Measurements from ENCODE around the gene SLC4A4.

The SLC4A4 gene

DNA sequence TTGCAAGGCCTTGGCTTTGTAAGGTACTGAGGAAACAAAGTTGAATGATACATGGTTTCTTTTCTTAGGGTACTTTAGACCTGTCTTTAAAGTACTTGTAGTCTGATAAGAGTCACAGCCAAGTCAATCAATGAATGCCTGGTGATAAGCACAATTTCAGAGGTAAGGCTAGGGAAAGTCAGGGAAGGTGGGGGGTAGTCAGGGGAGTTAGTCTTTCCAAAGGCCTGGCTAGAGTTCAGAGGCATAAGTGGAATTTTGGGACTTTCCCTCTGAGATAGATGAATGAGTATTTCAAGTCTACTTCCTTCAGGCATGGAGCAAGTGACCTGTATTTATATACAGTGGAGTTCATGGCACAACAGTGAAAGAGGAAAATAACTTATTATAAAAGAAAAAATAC, 78.3 kb downstream of the SLC4A4 start:
- no peak for DNase-seq

DNA sequence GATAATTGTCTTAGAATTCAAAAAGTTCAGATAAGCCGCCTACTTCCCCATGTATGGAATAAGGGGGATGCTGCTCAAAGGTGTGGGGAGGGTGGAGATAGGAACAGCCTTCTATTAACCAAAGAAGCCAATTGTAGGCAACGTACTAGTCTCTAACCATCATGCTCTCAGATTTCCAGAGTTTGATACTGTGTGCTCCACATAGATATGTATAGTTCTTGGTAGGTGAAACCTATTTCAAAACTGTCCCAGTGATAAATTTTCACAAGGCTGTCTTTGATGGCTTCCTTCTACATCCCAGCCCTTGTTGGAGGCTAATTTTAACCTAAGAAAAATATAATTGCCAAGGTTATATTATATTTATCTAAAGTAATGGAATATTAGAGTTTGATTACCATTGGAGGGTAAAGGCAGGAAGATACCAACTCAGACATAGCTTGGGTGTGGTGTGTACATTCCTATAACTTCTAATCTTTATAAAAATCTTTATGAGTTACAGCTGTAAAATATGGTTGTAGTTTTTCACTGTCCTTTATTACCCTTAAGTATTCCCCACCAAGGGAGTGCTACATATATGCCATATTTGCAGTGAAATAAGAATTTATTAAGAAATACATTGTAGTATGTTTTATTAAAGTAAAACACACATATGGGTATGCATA, 87.7 kb downstream of the SLC4A4 start:
- no peak for DNase-seq

DNA sequence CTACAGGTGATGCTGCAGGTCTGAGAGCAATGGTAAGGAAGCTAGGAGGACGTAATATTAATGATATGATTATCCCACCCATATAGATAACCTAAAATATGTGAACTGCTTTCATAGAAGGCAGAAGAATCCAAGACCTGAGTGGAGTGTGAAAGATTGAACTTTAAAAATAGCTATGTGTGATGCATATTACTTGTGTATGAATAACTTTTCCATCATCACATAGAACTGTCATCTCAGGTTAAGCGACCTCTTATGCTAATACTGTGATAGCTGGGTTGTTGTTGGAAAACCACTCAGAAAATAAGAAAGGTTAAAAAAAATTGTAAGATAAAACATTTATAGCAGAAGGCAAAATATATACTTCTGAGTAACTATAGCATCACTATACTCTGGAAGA, 90.3 kb downstream of the SLC4A4 start:
- no peak for DNase-seq

DNA sequence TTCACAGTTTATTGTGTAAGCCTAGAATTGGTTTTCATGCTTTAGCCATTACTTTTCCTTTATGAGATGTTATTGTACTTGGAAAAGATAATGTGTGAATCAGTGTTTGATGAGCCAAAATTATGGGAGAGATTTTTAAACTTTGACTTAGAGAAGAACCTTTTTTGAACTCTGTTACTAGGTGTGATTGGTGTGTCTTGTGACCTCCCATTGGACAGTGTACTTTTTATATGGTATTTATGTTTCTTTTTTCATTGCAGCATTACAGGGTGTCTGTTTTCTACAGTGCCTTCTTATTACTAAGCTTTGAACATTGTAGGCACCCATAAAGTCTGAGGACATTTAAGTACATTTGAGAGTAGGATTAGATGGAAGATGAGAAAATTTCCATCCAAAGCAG, 91.1 kb downstream of the SLC4A4 start:
- DNase-seq = no peak

DNA sequence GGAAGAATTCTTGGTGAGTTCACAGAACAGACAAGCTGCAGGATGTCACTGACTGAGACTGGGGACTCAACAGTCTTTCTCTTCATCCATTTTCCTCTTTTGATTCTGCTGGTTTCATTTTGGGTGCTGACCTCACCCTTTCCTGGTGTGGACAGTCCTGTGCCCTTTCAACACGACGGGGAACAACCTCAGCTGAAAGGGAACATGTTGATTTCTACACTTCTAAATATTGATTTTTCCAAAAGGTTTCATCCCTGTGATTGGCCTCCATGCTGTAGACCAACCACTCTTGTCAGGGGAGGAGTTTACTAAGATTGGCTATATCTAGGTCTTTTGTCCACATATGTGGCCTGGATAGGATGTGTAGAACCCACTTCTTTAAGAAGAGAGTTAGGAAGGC, 91.8 kb downstream of the SLC4A4 start:
- DNase-seq = no peak

DNA sequence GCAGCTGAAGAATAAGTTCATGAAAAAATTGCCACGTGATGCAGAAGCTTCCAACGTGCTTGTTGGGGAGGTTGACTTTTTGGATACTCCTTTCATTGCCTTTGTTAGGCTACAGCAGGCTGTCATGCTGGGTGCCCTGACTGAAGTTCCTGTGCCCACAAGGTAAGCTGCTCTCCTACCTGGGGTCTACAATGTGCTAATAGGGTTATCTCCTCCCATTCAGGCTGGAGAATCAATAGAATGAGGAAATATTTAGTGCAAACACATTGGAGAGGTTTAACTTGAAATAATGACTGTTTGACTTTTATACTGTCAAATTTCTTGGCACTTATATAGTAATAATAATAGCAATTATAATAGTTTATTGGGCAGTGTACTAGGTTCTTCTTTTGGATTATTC, 101.8 kb downstream of the SLC4A4 start:
- DNase-seq = no peak

DNA sequence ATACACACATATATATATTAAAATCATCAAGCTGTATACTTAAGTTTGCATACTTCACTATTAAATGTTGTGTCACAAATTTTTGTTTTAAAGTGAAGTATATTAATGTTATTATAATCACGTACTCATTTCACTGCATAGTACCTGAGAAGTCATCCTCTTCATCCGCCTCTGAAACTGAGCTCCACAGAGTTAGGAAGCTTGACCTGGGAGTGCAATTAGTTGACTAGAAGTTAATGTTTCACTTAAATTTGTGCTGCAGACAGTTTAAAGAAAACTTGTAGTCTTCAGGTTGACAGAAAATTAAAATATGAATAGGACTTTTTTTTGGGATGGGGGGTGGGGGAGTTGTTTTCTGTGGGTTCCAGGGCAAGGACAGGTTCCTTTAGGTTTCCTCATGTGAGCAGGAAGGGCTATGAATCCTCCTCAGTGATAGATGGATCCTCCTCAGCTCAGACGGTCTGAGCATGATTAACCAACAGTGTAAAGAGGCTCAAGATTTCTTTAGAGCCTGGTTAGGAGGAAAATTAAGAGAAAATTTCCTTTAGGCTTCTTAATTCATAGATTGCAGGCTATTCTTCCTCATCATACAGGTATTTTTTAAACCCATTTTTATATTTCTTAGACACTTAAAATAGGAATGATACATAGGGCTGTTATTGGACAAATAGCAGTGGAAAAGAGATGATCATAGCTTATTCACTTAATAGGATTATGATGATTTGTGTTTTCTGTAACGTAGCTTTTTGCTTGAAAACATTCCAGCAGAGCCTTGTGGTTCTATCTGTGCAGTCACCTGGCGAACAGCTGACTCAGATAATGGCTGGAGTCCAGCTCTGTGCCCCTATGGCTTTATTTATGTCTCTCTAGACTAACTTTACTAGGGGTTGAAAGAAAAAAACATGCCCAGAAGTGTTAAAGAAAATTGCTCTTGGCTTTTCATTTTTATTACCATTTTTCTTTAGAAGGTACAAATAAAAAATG, 102.7 kb downstream of the SLC4A4 start:
- no peak for DNase-seq

DNA sequence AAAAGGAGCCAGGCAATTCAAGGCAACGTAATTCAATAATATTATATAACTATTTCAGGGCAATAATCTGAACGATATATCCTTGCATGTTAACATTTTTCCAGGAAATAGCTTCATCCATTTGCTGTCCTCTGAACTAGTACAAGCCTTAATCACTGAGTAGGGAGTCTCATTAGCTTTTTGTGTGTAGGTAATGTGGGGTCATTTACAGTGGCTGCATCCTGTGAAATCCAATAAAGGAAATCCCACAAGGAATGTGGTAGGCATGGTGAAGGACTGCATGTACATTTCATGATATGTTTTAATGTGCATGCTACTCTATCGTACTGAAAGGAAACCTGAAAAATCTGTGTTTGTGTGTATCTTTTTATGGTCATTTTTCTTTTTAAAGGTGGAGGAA, 103.5 kb downstream of the SLC4A4 start:
- no peak for DNase-seq

DNA sequence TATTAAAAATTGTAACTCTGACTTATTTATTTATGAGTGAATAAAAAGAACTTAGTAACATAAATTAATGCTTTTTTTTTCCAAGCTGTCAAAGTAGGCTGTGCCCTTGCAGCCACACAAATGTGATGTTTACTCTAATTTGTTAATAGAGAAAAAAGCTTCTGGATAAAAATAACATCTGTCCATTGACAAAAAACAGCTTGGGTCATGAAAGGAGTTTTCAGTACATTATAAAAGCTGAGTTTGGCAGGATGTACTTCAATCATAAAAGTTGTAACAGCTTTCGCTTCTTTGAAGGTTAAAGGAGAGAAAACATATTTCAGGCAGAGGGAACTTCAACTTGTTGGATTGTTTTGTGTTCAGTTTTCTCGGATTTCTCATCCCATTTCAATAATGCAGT, 105.6 kb downstream of the SLC4A4 start:
- DNase-seq = no peak

DNA sequence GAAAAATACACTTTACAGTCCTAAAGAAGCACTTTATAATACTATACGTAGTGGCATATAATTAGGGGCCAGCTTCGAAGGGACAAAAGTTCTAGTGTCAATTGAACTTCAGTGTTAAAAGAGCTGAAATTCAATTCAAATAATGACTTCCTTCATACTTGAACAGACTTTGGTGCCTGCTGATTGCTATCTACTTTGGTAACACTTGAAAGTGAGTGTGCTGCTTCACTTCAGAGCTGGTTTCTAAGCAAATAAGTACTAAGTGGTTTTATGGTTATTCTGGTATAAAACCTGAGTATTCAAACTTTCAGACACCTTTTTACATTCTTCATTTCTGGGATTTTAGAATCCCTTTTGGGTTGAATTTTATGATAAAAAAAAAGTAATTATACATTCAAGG, 107.0 kb downstream of the SLC4A4 start:
- no peak for DNase-seq

DNA sequence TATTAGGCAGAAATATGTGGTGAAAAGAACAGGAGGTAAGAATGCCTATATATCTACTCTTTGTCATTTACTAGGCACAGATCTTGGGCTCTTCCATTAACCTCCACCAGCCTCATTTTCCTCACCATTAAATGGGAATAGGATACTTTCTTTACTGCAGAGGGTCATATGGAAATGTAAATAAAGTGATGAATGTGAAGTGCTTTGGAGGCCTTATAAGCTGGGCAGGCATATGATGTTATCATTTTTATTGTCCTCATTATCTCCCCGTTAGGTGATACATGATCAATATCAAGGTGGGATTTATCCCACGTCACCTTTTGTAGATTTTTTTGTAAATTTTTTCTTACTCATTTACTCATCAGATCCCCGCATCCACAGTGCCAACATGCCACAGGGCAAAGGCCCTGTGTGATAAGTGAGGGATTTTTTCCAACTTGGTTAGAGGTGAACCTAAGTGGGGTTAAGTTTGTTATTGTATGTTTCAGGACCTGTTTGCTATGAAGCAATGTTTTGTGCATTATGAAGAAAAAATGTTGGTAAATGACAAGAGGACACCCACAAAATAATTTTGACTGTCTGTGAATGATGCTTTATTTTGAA, 107.8 kb downstream of the SLC4A4 start:
- DNase-seq = no peak

DNA sequence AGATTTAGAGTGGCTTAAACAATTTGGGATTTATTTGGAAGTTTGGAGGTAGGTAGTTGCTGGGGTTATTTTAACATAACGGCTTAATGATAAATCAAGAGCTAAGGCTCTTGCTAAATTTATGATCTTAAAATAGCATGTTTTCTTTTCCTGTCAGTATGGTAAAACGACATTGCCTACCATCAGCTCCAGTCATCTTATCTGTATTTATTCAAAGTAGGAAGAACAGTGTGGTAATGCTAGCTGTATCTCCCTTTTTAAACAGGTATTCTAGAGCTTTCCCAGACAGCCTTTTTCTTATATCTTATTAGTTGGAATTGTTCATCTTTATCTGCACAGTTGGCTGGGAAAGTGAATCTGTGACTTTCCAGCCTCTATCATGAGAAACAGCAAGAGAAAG, 110.2 kb downstream of the SLC4A4 start:
- no peak for DNase-seq

DNA sequence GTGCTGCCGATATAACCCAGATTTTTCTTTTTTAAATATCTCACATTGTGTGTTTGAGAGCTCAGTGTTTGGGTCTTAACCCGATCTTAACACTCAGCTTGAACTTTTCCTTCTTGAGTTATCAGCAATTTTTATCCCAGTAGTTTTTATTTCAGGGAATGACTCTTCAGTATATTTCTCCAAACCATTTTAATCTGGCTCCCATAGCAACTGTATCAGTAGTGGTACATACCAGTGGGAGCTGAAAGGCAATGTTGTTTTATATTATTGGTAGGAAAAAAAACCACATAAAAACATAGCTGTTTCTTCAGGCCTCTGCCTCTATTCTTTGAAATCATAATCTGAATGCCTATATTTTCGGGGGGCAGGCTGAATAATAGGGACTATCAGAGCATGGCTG, 111.1 kb downstream of the SLC4A4 start:
- no peak for DNase-seq

DNA sequence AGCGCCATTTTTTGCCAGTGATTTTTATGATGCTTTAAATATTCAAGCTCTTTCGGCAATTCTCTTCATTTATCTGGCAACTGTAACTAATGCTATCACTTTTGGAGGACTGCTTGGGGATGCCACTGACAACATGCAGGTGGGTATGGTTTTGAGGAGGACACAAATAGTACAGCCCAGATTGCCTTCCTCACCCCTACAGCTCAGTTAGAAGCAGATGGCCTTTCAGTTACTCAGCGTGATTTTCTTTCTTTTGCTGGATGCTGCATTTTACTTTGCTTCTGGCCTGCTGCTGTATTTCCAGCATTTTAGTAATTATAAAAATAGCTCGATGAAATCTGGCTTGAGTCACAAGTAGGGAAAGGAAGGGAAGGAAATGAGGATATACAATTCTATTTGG, 114.7 kb downstream of the SLC4A4 start:
- DNase-seq = no peak

DNA sequence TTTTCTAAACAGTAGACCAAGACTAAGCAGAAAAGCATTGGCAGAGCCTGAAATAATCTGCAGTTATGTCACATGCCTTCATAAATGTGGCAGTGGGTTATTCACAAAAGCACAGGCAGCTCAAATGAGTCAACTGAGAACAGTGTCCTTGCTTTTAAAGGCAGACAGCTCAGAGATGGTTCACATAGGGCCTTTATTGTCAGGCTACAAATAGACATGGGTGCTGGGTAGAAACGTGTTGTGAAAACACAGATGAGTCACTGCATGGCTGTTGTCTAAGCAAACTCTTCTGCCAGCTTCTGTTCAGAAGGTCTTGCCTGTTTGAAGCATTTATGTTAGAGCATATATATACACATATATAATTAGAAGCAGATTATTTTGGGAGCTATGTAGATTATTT, 118.0 kb downstream of the SLC4A4 start:
- DNase-seq = no peak

DNA sequence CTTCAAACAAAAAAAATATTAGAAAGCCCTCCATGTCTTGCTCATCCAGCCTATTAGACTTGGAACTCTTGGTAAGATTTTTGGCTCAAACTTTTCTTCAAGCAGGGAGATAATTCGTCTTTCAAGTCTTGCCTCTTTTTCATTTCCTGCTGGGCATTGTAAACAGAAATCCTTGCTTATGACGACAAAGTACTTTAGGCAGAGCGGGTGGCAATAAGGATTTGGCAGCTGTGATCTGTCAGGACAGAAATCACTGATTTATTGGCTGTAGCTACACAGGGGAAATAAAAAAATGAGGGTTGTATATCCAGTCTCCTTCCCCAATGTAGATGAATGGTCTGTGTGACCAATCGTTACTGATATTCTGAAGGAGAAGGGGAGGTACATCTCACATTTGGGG, 121.6 kb downstream of the SLC4A4 start:
- no peak for DNase-seq

DNA sequence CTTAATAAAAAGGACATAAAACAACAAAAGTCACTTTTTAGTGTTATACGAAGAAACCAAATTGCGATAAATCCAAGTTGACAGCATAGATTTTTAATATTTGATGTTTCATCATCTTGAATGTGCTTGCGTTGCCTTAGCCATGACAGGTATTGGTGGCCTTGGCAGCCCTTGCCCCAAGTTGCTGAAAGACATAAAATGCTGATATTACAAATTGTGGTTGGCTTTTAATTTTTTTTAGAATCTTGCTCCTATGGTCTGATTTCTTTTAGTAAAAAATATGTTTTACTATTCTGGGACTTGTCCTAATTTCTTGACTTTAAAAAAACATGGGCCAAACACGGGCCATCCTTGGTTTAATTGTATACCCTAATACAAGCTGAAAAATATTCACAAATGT, 122.6 kb downstream of the SLC4A4 start:
- no peak for DNase-seq

DNA sequence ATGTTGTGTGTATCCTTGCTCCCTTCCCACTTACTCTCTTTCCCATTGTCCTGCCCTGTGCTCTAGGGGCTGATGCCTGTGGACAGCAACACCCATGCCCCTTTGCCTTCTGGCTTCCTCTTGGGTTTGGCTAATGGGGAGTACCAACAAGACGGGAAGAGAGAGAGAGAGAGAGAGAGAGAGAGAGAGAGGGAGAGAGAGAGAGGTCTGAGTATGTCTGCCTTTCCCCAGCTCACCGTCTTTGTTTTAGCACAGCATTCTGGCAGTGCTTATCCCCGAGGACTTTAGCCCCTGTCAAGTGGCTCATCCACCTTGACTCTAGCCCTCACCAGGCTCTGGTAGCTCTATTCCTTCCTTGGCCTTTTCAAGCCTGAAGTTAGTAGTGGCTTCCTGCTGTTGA, 128.0 kb downstream of the SLC4A4 start:
- no peak for DNase-seq

DNA sequence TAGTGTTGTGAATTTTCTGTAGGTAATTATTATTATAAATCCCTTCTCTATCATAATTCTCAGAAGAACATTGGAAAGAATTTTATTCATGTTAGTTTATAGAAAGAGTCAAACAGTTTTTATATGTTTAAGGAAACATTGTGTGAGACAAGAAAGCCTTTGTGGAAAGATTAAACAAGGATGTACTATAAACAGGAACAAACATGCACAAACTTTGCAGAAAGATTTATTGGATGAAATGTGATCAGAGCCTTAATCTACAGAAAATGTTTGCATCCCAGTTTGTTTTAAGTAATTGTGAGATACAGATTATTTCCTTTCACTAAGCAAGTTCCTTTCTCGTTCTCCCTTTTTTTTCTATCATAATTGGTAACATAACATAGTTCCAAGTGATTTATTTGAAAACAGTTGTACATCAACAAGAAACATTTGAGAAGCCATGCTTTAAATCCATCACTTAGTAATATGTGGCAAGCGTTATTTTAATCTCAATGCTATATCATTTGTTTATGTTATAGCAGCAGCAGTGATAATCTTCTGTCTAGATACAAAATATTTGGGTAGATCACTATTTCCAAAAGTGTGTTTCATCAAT, 129.4 kb downstream of the SLC4A4 start:
- no peak for DNase-seq

DNA sequence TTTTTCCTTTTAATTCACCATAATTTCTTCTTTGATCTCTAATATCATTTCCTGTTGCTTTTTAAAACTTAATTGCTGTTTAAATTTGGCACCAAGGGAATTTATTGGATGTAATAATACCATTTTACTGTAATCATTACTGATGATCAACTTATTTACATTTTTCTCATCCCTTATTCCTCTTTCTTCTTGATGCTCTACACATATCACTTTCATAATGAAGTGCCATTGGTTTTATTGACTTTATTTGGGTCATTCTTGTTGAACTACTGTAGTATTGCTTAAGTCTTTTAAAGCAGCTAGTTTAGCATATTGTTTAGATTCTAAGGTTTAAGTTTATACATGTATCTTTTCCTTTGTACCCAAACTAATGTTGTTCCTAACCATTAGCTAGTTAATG, 130.7 kb downstream of the SLC4A4 start:
- DNase-seq = no peak

DNA sequence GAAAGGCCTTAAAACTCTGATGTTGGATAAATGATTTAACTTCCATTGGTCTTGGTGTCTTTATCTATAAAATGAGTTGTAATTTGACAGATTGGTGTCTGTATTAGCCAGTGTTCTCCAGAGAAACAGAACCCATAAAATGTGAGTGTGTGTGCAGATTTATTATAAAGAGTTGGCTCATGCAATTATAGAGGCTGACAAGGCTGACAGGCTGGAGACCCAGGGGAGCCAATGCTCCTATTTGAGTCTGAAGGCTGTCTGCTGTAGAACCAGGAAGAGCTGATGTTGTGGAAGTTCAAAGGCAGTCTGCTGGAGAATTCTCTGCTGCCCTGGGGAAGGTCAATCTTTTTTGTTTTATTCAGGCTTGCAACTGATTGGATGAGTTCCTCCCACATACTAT, 131.7 kb downstream of the SLC4A4 start:
- no peak for DNase-seq

DNA sequence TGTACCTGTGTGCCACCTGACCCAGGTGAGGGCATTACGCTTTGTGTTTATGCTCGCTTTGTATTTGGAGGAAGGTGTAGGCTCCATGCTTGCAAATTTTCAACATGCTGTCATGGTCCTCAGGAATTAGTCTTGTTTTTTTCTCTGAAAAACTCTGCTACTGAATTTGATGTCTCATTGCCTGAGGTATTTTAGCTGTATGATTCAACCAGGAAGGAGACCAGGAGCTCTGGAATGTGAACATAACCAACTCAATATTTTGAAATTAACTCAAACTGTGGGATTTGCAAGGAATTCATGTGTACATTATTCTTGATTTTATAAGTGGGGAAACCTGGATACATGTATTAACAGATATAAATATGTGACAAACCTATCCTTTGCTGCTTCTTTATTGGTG, 134.1 kb downstream of the SLC4A4 start:
- no peak for DNase-seq

DNA sequence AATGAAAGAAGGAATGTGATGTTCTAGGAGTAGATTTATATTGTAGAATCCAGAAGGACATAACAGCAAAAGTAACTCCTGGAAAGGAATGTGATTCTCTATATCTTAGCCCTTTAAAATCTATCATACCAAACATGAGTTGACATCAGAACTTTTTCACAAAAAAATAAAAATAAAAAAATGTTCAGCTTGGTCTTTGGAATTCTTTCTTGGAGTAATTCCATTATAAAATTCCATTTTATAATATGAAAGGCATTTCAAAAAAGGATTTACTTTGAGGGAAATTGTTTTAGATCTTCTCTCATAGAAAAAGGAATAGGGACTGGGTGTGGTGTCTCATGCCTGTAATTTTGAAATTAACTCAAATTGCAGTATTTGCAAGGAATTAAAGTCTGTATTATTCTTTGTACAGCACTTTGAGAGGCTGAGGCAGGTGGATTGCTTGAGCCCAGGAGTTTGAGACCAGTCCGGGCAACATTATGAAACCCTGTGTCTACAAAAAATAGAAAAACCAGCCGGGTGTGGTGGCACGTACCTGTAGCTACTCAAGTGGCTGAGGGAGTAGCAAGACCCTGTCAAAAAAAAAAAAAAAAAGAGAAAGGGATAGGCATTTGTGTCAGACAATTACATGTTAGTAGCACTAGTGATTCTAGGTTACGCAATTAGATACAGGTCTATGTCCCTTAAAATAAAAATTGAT, 134.9 kb downstream of the SLC4A4 start:
- DNase-seq = no peak

Measured in NCI-H2227 treated with DMSO at 0.1 percent for 48 hours (cell line).